Esophagus muscularis mucosa (tissue), 4 donors: ENCODE results near the gene AFF3. TPM values are rescaled to one million over a fixed set of nuclear protein-coding genes. Genes with fewer than 3 reads are reported as not detected.

Experiments used
- DNase-seq: peaks from one replicate; pipeline ENCODE4 v3.0.0-alpha.2; 2017; ENCODE audit errors: extremely low spot score
- H3K27ac ChIP-seq, 4 donors: fragments of 200-600 bp; sonication (generic); replicated peaks in 1 of 4; 1 replicate in 3 of 4; 2 replicates in 1 of 4; pipeline ENCODE4 v1.5.1; 2016 to 2019; ENCODE audit warnings: mild to moderate bottlenecking in 1 of 4
- H3K27me3 ChIP-seq, 4 donors: fragments of 200-600 bp; sonication (generic); one replicate each; pipeline versions ENCODE4 v1.5.1 to v1.6.0; 2016 to 2019
- H3K36me3 ChIP-seq, 4 donors: fragments of 200-600 bp; sonication (generic); one replicate each; pipeline ENCODE4 v1.5.1; 2016 to 2019
- H3K4me1 ChIP-seq, 4 donors: fragments of 200-600 bp; sonication (generic); one replicate each; pipeline ENCODE4 v1.5.1; 2016 to 2019
- H3K4me3 ChIP-seq, 4 donors: fragments of 200-600 bp; sonication (generic); 1 replicate in 2 of 4; 2 replicates in 2 of 4; pipeline ENCODE4 v1.5.1; 2016 to 2019; ENCODE audit warnings: mild to moderate bottlenecking in 4 of 4, moderate library complexity in 1 of 4
- H3K9me3 ChIP-seq, 4 donors: fragments of 200-600 bp; sonication (generic); 1 replicate in 3 of 4; 2 replicates in 1 of 4; pipeline ENCODE4 v1.5.1; 2016 to 2019
- CTCF ChIP-seq, 3 experiments: fragments of 200-600 bp in 2 of 3; fragments of 450-650 bp in 1 of 3; sonication (generic) in 2 of 3; IDR thresholded peaks; one replicate each; pipeline ENCODE4 v1.5.1; 2017 to 2019; ENCODE audit warnings: antibody characterized with exemption in 3 of 3, mild to moderate bottlenecking in 2 of 3, moderate library complexity in 1 of 3
- EP300 ChIP-seq: sonication (generic); formaldehyde crosslinking; IDR thresholded peaks from one replicate; pipeline ENCODE4 v1.6.1; 2017; ENCODE audit warnings: antibody characterized with exemption
- POLR2A ChIP-seq: fragments of 450-650 bp; IDR thresholded peaks from one replicate; pipeline ENCODE4 v1.6.1; 2017; ENCODE audit warnings: antibody characterized with exemption, moderate library complexity, mild to moderate bottlenecking, low read depth
- POLR2AphosphoS5 ChIP-seq, 2 donors: sonication (generic); formaldehyde crosslinking; IDR thresholded peaks; one replicate each; pipeline ENCODE4 v1.6.1; 2017; ENCODE audit warnings: antibody characterized with exemption in 2 of 2
- WGBS: methylation state at CpG from one replicate; pipeline ENCODE4 v1.1.5; 2018; 5-methylcytosine and 5-hydroxymethylcytosine counted together
- intact Hi-C: fragments of 100-400 bp; cut with DNase I; formaldehyde crosslinking; loops from one replicate; pipeline ENCODE4 v1.15.1; 2023
- total RNA-seq, 4 donors: library from RNA; depleted of rRNA; stranded (reverse); fragments of >200 nt; gene quantifications; one replicate each; pipeline versions ENCODE4 v1.1.0 to v1.2.1, GENCODE V29; 2016

Gene AFF3
- total RNA-seq, 4 donors from 2014 or later = 36.4 to 99.5 (median 56.9) TPM

DNA sequence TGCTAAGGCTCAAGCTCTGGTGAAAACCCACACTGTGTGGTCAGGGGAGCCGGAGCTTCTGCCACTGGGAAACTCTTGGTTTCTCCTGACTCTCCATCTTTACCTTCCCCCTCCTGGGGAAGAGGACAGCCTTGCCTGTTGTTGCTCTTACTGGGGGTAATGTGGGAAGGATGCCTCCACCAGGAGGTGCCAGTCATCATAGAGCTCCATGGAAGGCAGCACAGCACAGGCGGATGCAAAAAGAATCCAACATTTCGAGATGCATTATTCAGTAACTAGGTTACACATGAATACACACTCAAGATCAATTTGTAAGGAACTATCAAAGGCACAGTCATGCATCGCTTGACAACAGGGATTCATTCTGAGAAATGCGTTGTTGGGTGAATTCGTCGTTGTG, 322.6 kb downstream of the AFF3 start:
- Histone ChIP-seq H3K27ac (no peak overlapping the region), H3K27me3 (no peaks in the 10 kb centered on the region), H3K36me3 (no peaks in the 10 kb centered on the region), H3K4me3 (no peak overlapping the region), H3K4me1 (no peaks in the 10 kb centered on the region), H3K9me3 (no peaks in the 10 kb centered on the region)
- intact Hi-C loops = loop anchor here (5.0 kb wide), 2 partner anchors 257 to 428 kb away; no protein-coding TSS in a partner anchor
- WGBS = 92% methylated on average over 7 of the region's 7 CpGs
- no peak for DNase-seq
- no peak for TF ChIP-seq CTCF (IDR thresholded peaks at IDR 0.05)
- TF ChIP-seq POLR2AphosphoS5 (IDR thresholded peaks at IDR 0.05) = no peak
- no peak for TF ChIP-seq POLR2A
- TF ChIP-seq EP300 = no peak

DNA sequence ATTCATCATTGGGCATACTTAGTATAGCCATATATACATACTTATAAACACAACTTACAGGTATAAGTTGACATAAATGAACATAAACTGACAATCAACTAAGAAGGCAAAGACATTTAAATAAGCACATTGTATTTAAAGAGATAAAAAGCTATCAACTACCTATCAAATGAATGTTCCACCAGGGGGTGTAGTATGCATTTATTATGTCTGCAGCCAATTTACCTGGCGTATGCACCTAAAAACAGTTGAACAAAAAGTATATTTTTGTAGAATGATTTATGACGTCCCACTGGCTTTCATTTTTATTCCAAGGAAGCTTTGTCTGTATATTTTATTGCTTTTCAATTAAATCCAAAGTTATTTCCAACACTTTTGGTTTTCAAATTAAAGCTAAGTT, 323.5 kb downstream of the AFF3 start:
- no peaks in the 10 kb centered on the region for H3K4me1 ChIP-seq
- no peak for DNase-seq
- intact Hi-C loops = no loop called here
- no peaks in the 10 kb centered on the region for H3K27me3 ChIP-seq
- H3K9me3 ChIP-seq = no peaks in the 10 kb centered on the region
- TF ChIP-seq CTCF (IDR thresholded peaks at IDR 0.05) = peak in 1 of 3 experiments; percentile 18
- no peak for TF ChIP-seq EP300
- TF ChIP-seq POLR2A = no peak
- no peak for TF ChIP-seq POLR2AphosphoS5 (IDR thresholded peaks at IDR 0.05)
- WGBS = 67% methylated on average over 2 of the region's 2 CpGs
- H3K27ac ChIP-seq = no peak overlapping the region
- no peak overlapping the region for H3K4me3 ChIP-seq
- H3K36me3 ChIP-seq = no peaks in the 10 kb centered on the region

DNA sequence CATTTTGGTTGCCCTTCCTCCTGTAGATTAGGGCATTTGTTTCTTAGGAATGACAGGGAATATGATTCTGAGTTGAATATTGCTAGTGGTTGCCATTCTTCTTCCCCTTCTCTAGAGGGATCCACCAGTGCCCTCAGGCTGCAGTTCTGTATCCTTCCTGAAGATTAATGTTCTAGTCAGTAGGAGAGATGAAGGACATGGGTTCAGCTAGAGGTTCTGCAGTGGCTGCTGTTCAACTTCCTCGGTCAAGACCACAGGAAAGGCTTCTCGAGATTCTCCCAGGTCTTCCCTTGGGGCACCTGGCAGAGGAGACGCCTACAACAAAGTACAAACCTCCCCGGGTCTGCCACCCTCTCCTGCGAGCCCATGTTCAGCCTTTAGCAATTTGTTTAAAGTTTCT, 325.5 kb downstream of the AFF3 start:
- WGBS = 90% methylated on average over 5 of the region's 5 CpGs
- no peaks in the 10 kb centered on the region for H3K36me3 ChIP-seq
- H3K4me1 ChIP-seq = no peaks in the 10 kb centered on the region
- DNase-seq = no peak
- H3K27ac ChIP-seq = no peak overlapping the region
- intact Hi-C loops = no loop called here
- H3K9me3 ChIP-seq = no peaks in the 10 kb centered on the region
- H3K4me3 ChIP-seq = no peak overlapping the region
- TF ChIP-seq CTCF (IDR thresholded peaks at IDR 0.05) (no peak), POLR2AphosphoS5 (IDR thresholded peaks at IDR 0.05) (no peak), POLR2A (no peak), EP300 (no peak)
- H3K27me3 ChIP-seq = no peaks in the 10 kb centered on the region

GRCh38 chr2:99812426-99812825, 330.0 kb downstream of the AFF3 start:
- 79% methylated on average over 9 of the region's 10 CpGs for WGBS
- intact Hi-C loops = no loop called here
- Histone ChIP-seq H3K27me3 (no peaks in the 10 kb centered on the region), H3K27ac (no peak overlapping the region), H3K4me1 (no peaks in the 10 kb centered on the region), H3K4me3 (no peak overlapping the region), H3K36me3 (no peaks in the 10 kb centered on the region), H3K9me3 (no peaks in the 10 kb centered on the region)
- TF ChIP-seq EP300 (no peak), CTCF (IDR thresholded peaks at IDR 0.05) (no peak), POLR2A (no peak)
- DNase-seq = no peak

DNA sequence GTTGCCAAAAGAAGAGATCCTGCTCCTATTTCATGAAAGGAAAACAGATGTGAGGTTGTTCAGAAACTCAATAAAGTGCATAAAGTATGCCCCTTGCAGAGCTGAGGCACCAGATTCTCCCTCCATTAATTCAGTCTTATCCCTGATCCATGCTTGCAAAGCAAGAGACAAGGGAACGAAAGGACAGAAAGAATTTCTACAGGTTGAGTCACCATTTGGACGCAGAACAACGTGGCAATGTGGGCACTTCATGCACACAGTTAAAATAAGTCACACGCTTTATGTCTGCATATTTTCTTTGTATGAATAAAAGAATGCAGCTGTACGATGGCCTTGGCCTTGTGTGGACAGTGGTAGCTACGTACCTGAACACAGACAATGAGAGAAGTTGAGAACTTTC, 330.8 kb downstream of the AFF3 start:
- H3K4me1 ChIP-seq = no peaks in the 10 kb centered on the region
- TF ChIP-seq EP300 (no peak), POLR2AphosphoS5 (IDR thresholded peaks at IDR 0.05) (no peak), CTCF (IDR thresholded peaks at IDR 0.05) (no peak), POLR2A (no peak)
- no peak overlapping the region for H3K27ac ChIP-seq
- no peak for DNase-seq
- H3K4me3 ChIP-seq = no peak overlapping the region
- intact Hi-C loops = no loop called here
- no peaks in the 10 kb centered on the region for H3K9me3 ChIP-seq
- no peaks in the 10 kb centered on the region for H3K27me3 ChIP-seq
- no peaks in the 10 kb centered on the region for H3K36me3 ChIP-seq
- WGBS = 90% methylated on average over 6 of the region's 6 CpGs
